CD8-positive, alpha-beta memory T cell (primary cell): ENCODE measurements around the gene LILRB1. TPM values are rescaled to one million over a fixed set of nuclear protein-coding genes. Genes with fewer than 3 reads are reported as not detected.

Source experiments
- CTCF ChIA-PET: fragments of 350-600 bp; sonication (Branson Sonifier 250); formaldehyde crosslinking; loops from one replicate; lab custom pipeline; 2021; ENCODE audit warnings: antibody characterized with exemption; lab: Charles Lee
- POLR2A ChIA-PET: fragments of 350-600 bp; sonication (Branson Sonifier 250); formaldehyde crosslinking; loops from one replicate; lab custom pipeline; 2021; ENCODE audit warnings: antibody characterized with exemption; lab: Charles Lee
- DNase-seq, 5 donors: peaks; one replicate each; pipeline versions ENCODE4 v3.0.0 to v3.0.0-alpha.2; 2020 to 2022; ENCODE audit warnings: mixed read lengths in 1 of 5
- H3K27ac ChIP-seq: one replicate; pipeline ENCODE4 v1.7.0; 2013; ENCODE audit warnings: low read depth, mild to moderate bottlenecking, low read length, moderate library complexity
- H3K27me3 ChIP-seq: 2 replicates; pipeline ENCODE4 v1.7.0; 2013; ENCODE audit warnings: low read length, mild to moderate bottlenecking; ENCODE audit not compliant: insufficient read depth, poor library complexity, severe bottlenecking
- H3K36me3 ChIP-seq: 2 replicates; pipeline ENCODE4 v1.7.0; 2013; ENCODE audit warnings: mild to moderate bottlenecking, low read length, moderate library complexity; ENCODE audit not compliant: insufficient read depth
- H3K4me1 ChIP-seq: 2 replicates; pipeline ENCODE4 v1.7.0; 2013; ENCODE audit warnings: mild to moderate bottlenecking, low read length, moderate library complexity; ENCODE audit not compliant: insufficient read depth
- H3K4me3 ChIP-seq: 2 replicates; pipeline ENCODE4 v1.7.0; 2013; ENCODE audit warnings: mild to moderate bottlenecking, low read length
- H3K9me3 ChIP-seq: 2 replicates; pipeline ENCODE4 v1.7.0; 2013; ENCODE audit warnings: mild to moderate bottlenecking, low read length
- H3K27ac Mint-ChIP-seq, 8 donors: one replicate each; pipeline ENCODE4 v1.8.0; 2020 to 2021; ENCODE audit warnings: mixed read lengths in 8 of 8, mild to moderate bottlenecking in 6 of 8, inconsistent platforms in 3 of 8, moderate library complexity in 3 of 8
- H3K27me3 Mint-ChIP-seq, 2 donors: one replicate each; pipeline ENCODE4 v1.8.0; 2020 to 2021; ENCODE audit warnings: mixed read lengths in 2 of 2, mild to moderate bottlenecking in 1 of 2, moderate library complexity in 1 of 2
- H3K36me3 Mint-ChIP-seq, 3 donors: one replicate each; pipeline ENCODE4 v1.8.0; 2020 to 2021; ENCODE audit warnings: mixed read lengths in 3 of 3, inconsistent platforms in 1 of 3, mild to moderate bottlenecking in 1 of 3
- H3K4me1 Mint-ChIP-seq, 3 donors: one replicate each; pipeline ENCODE4 v1.8.0; 2020 to 2021; ENCODE audit warnings: mixed read lengths in 3 of 3, inconsistent platforms in 1 of 3, mild to moderate bottlenecking in 1 of 3
- H3K4me3 Mint-ChIP-seq, 7 donors: one replicate each; pipeline ENCODE4 v1.8.0; 2020 to 2021; ENCODE audit warnings: mixed read lengths in 7 of 7, mild to moderate bottlenecking in 6 of 7, moderate library complexity in 4 of 7, inconsistent platforms in 2 of 7
- H3K9me3 Mint-ChIP-seq, 5 donors: one replicate each; pipeline ENCODE4 v1.8.0; 2020 to 2022; ENCODE audit warnings: mixed read lengths in 5 of 5, mild to moderate bottlenecking in 3 of 5, moderate library complexity in 2 of 5, inconsistent platforms in 1 of 5
- polyA plus RNA-seq: library from polyadenylated mRNA; unstranded; fragments of 300-500 nt; fragmentation: Illumina TruSeq; gene quantifications from one replicate; pipeline ENCODE4 v1.2.3, GENCODE V29; 2021
- total RNA-seq, 2 experiments: library from RNA; stranded (reverse); gene quantifications; one replicate each; pipeline ENCODE4 v1.2.3, GENCODE V29; 2021

LILRB1 gene
- total and polyA plus RNA-seq, 3 experiments from 2014 or later: 1.0 to 3.9 (median 1.3) TPM

DNA sequence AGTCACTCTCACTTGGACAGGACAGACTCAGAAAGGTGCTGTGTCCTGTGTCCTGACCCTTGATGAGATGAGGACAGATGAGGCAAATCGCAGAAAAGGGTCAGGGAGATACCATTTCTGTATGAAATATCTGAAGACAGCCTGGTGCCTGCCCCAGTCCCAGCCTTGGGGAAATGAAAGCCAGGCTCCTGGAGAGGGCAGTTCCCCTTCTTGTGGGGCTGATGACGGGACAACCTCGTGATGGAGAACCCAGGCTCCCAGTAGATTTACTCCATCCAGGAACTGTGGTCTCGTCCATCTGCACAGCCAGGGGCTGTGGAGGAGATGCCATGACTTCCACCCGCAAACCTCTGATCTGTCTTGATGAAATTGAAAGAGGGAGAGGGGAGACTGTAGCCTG, 13.8 kb downstream of the LILRB1 start:
- Histone ChIP-seq H3K4me3 (no peak overlapping the region), H3K36me3 (no peaks in the 10 kb centered on the region), H3K27me3 (no peaks in the 10 kb centered on the region), H3K9me3 (no peaks in the 10 kb centered on the region), H3K27ac (no peak overlapping the region), H3K4me1 (no peaks in the 10 kb centered on the region)
- Mint-ChIP-seq H3K9me3 (no peaks in the 10 kb centered on the region), H3K4me1 (no peaks in the 10 kb centered on the region), H3K27ac (no peak overlapping the region), H3K27me3 (peaks cover 8 to 26% of the 10 kb centered on the region in 2 donors), H3K36me3 (no peaks in the 10 kb centered on the region), H3K4me3 (no peak overlapping the region)
- POLR2A ChIA-PET: no interaction called here
- CTCF ChIA-PET: no interaction called here
- DNase-seq: no peak

DNA sequence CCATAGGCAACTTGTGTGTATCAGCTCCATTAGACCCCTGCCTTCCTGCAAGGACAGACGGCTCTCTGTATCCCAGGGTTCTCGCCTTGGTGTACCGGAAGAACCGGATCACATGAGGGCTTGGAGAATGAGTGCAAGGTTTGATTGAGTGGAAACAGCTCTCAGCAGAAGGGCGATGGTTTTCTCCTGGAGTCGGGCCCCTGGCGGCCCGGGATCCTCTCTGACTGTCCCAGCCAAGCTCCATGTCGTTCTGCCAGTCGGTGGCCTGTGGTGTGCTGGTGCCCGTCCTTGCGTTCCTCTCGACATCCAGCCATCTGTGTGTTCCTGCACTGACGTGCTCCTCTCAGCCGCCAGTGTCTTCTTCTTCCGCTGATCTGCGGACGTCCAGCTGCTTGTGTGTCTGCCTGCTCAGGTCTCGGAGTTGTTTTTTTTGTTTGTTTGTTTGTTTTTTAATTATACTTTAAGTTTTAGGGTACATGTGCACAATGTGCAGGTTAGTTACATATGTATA, 16.1 kb downstream of the LILRB1 start:
- H3K27ac ChIP-seq: no peak overlapping the region
- Mint-ChIP-seq H3K4me1 (no peaks in the 10 kb centered on the region), H3K27ac (no peak overlapping the region), H3K4me3 (no peak overlapping the region), H3K9me3 (no peaks in the 10 kb centered on the region), H3K27me3 (peaks cover 15 to 16% of the 10 kb centered on the region in 2 donors), H3K36me3 (no peaks in the 10 kb centered on the region)
- CTCF ChIA-PET: no interaction called here
- H3K27me3 ChIP-seq: no peaks in the 10 kb centered on the region
- H3K9me3 ChIP-seq: no peaks in the 10 kb centered on the region
- no peak overlapping the region for H3K4me3 ChIP-seq
- POLR2A ChIA-PET: no interaction called here
- H3K36me3 ChIP-seq: no peaks in the 10 kb centered on the region
- H3K4me1 ChIP-seq: no peaks in the 10 kb centered on the region
- DNase-seq: no peak

DNA sequence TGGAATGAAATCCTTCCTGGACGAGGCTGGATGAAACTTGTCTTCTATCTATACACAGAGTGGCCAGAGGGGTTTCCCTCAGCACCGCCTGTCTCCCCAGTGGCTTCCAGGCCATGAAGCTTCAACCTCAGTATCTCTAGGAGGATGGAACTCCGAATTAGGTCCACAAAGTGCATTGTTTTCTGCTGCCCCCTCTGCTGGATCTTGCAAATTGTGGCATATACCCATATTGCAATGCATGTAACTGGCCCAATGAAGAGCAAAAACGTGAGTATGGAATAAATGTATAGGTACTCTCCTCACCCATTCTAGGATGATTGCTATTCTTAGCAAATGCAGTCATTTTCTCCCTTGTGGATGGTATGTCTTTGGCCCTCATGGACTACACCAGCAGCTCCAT, 17.8 kb downstream of the LILRB1 start:
- DNase-seq: no peak
- Histone ChIP-seq H3K27ac (no peak overlapping the region), H3K27me3 (no peaks in the 10 kb centered on the region), H3K4me1 (no peaks in the 10 kb centered on the region), H3K36me3 (no peaks in the 10 kb centered on the region), H3K9me3 (no peaks in the 10 kb centered on the region), H3K4me3 (no peak overlapping the region)
- Mint-ChIP-seq H3K27me3 (peaks cover 9 to 18% of the 10 kb centered on the region in 2 donors), H3K4me1 (no peaks in the 10 kb centered on the region), H3K9me3 (no peaks in the 10 kb centered on the region), H3K36me3 (no peaks in the 10 kb centered on the region), H3K4me3 (no peak overlapping the region), H3K27ac (no peak overlapping the region)
- ChIA-PET POLR2A (no interaction called here), CTCF (no interaction called here)

DNA sequence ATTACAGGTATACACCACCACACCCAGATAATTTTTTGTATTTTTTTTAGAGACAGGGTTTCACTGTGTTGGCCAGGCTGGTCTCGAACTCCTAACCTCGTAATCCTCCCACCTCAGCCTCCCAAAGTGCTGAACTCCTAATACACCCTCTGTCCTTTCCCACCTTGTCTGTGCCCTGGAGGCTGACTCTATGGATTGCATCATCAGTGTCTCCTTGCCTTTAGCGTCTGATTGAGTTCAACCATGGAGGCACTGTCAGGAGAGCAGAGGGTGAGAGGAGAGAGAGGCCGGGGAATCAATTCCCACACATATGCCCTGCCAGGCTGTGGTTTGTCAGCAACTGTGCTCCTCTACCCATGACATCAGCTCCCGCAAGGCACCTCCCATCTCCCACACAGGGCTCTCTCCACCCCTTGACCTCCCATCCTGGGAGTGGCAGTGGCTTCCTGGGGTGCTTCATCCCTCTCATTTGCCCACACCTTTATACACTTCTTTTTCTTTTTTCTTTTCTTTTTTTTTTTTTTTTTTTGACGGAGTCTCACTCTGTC, 19.9 kb downstream of the LILRB1 start:
- H3K9me3 ChIP-seq: no peaks in the 10 kb centered on the region
- H3K4me1 Mint-ChIP-seq: no peaks in the 10 kb centered on the region
- DNase-seq: no peak
- H3K27ac Mint-ChIP-seq: no peak overlapping the region
- no peaks in the 10 kb centered on the region for H3K36me3 ChIP-seq
- no peaks in the 10 kb centered on the region for H3K4me1 ChIP-seq
- no peak overlapping the region for H3K4me3 ChIP-seq
- CTCF ChIA-PET: no interaction called here
- H3K27ac ChIP-seq: no peak overlapping the region
- POLR2A ChIA-PET: no interaction called here
- no peaks in the 10 kb centered on the region for H3K9me3 Mint-ChIP-seq
- no peaks in the 10 kb centered on the region for H3K27me3 ChIP-seq
- H3K36me3 Mint-ChIP-seq: no peaks in the 10 kb centered on the region
- no peak overlapping the region for H3K4me3 Mint-ChIP-seq
- H3K27me3 Mint-ChIP-seq: peaks cover 10 to 18% of the 10 kb centered on the region in 2 donors

DNA sequence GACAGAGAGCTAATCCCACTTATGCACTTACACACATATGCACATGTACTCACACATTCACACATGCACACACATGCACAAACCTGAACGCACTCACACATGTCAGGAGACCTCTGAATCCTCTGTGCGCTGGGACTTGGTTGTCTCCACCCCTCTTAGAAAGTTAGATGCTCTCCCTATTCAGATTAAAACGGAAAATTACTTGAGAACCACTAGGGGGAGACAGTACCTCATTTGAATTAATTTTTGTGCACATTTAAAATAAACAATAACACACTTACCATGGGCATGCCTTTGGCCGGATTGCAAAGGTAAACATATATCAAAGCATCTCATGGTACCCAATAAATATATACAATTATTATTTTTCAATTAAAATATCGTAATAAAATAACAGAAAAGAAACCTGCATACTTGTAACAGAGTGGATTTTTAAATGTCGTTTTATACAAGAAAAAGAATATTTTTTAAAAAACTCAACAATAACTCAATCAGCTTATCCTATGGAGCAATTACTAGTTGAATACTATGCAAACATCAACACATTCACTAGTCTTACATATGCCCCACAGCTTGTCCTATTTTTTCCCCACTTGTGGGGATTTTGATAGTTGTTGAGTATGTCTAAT, 23.0 kb downstream of the LILRB1 start:
- Mint-ChIP-seq H3K27ac (no peak overlapping the region), H3K9me3 (no peaks in the 10 kb centered on the region), H3K36me3 (no peaks in the 10 kb centered on the region), H3K4me3 (no peak overlapping the region), H3K27me3 (peaks cover 16 to 23% of the 10 kb centered on the region in 2 donors), H3K4me1 (no peaks in the 10 kb centered on the region)
- H3K4me1 ChIP-seq: no peaks in the 10 kb centered on the region
- ChIA-PET CTCF (interaction anchor here (0.9 to 1.1 kb wide), 2 partner anchors 11 to 21 kb away, joined by 3 read pairs; no protein-coding TSS in a partner anchor), POLR2A (no interaction called here)
- no peak overlapping the region for H3K4me3 ChIP-seq
- DNase-seq: no peak
- no peak overlapping the region for H3K27ac ChIP-seq
- H3K36me3 ChIP-seq: no peaks in the 10 kb centered on the region
- H3K9me3 ChIP-seq: no peaks in the 10 kb centered on the region
- no peaks in the 10 kb centered on the region for H3K27me3 ChIP-seq

DNA sequence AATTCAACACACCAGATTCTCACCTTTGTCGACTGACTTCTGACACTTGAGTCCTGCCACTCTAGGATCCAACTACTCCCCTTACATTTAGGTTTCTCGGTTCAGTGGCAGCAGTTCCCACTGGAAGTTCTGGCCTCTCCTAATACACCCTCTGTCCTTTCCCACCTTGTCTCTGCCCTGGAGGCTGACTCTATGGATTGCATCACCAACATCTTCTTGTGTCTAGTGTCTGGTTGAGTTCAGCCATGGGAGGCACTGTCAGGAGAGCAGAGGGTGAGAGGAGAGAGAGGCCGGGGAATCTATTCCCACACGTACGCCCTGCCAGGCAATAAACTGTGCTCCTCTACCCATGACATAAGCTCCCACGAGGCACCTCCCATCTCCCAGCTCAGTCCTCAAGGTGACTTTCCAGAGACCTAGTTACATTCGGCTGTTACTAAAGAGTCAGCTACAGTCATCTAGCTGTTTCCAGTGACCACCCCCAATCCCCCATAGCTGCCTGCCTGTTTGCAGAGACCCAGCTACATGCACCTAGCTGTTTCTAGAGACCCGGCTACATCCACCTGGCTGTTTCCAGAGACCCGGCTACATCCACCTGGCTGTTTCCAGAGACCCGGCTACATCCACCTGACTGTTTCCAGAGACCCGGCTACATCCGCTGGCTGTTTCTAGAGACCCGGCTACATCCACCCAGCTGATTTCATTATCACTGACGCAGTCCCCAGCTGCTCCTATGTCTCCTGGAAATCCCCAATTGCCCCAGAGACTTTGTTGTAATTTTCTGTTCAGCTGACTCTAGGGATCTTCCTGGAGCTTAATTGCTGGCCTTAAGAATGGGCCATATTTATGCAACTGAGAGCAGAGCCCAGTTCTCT, 24.4 kb downstream of the LILRB1 start:
- H3K9me3 ChIP-seq: no peaks in the 10 kb centered on the region
- no peaks in the 10 kb centered on the region for H3K36me3 Mint-ChIP-seq
- H3K27ac ChIP-seq: no peak overlapping the region
- DNase-seq: no peak
- H3K4me3 Mint-ChIP-seq: no peak overlapping the region
- H3K4me1 Mint-ChIP-seq: no peaks in the 10 kb centered on the region
- no peak overlapping the region for H3K4me3 ChIP-seq
- ChIA-PET CTCF (interaction anchor here (1.1 kb wide), 1 partner anchor 9 kb away, joined by 3 read pairs; no protein-coding TSS in a partner anchor), POLR2A (no interaction called here)
- no peaks in the 10 kb centered on the region for H3K27me3 ChIP-seq
- no peaks in the 10 kb centered on the region for H3K36me3 ChIP-seq
- no peaks in the 10 kb centered on the region for H3K4me1 ChIP-seq
- H3K9me3 Mint-ChIP-seq: no peaks in the 10 kb centered on the region
- H3K27ac Mint-ChIP-seq: no peak overlapping the region
- H3K27me3 Mint-ChIP-seq: peaks cover 23 to 27% of the 10 kb centered on the region in 2 donors

DNA sequence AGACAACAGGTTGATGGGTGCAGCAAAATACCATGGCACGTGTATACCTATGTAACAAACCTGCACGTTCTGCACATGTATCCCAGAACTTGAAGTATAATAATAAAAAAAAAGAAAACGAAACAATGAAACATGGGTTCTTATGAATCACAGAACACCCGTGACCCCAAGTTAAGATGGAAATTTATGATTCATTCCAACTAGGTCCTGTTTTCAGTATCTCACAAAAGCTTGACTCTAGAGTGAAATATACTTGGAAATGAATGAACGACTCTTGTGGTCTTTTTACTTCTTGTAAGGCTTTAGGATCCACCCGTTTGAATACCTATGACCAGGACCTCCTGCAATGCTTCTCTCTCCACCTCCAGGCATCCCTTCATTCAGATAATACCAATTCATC, 29.0 kb downstream of the LILRB1 start:
- no peaks in the 10 kb centered on the region for H3K4me1 ChIP-seq
- no peak for DNase-seq
- POLR2A ChIA-PET: no interaction called here
- no peaks in the 10 kb centered on the region for H3K4me1 Mint-ChIP-seq
- H3K36me3 Mint-ChIP-seq: no peaks in the 10 kb centered on the region
- peaks cover 0 to 3% (median 0%) of the 10 kb centered on the region in 5 donors for H3K9me3 Mint-ChIP-seq
- H3K27me3 ChIP-seq: no peaks in the 10 kb centered on the region
- H3K27ac ChIP-seq: no peak overlapping the region
- CTCF ChIA-PET: no interaction called here
- no peak overlapping the region for H3K4me3 ChIP-seq
- peak overlapping the region in 1 of 8 donors; percentile 68 for H3K27ac Mint-ChIP-seq
- no peak overlapping the region for H3K4me3 Mint-ChIP-seq
- H3K9me3 ChIP-seq: no peaks in the 10 kb centered on the region
- H3K36me3 ChIP-seq: no peaks in the 10 kb centered on the region
- peaks cover 18 to 42% of the 10 kb centered on the region in 2 donors for H3K27me3 Mint-ChIP-seq

DNA sequence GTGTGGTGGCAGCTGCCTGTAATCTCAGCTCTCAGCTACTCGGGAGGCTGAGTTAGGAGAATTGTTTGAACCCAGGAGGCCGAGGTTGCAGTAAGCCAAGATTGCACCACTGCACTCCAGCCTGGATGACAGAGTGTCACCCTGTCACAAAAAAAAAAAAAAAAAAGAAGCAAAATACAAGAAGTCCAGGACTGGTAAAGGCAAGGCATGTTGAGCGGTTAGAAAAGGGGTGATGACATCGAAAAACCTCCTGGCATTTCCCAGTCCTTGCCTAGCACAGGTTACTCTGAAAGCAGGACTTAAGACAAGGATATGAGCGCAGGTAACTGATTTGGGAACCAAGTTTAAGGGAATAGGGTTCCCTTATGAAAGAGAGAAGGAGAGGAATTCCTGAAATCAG, 30.0 kb downstream of the LILRB1 start:
- ChIA-PET CTCF (no interaction called here), POLR2A (interaction anchor here (0.7 kb wide), 1 partner anchor 255 kb away, joined by 9 read pairs; no protein-coding TSS in a partner anchor)

More for the DNA sequence above, 30.0 kb downstream of the LILRB1 start:
- no peak for DNase-seq
- H3K27ac ChIP-seq: no peak overlapping the region
- Mint-ChIP-seq H3K27me3 (peaks cover 17 to 42% of the 10 kb centered on the region in 2 donors), H3K4me3 (no peak overlapping the region), H3K36me3 (no peaks in the 10 kb centered on the region), H3K27ac (no peak overlapping the region), H3K4me1 (no peaks in the 10 kb centered on the region), H3K9me3 (peaks cover 0 to 3% (median 0%) of the 10 kb centered on the region in 5 donors)
- H3K4me1 ChIP-seq: no peaks in the 10 kb centered on the region
- H3K36me3 ChIP-seq: no peaks in the 10 kb centered on the region
- no peaks in the 10 kb centered on the region for H3K9me3 ChIP-seq
- H3K27me3 ChIP-seq: no peaks in the 10 kb centered on the region
- no peak overlapping the region for H3K4me3 ChIP-seq
